Peyer's patch (tissue), 4 donors: ENCODE results near the gene ZXDC.

Experiments
- CTCF ChIP-seq, 6 experiments: fragments of 450-650 bp in 4 of 6; fragments of 200-600 bp in 2 of 6; sonication (generic) in 1 of 6; IDR thresholded peaks; one replicate each; pipeline ENCODE4 v1.5.1; 2017 to 2019; ENCODE audit warnings: antibody characterized with exemption in 6 of 6, mild to moderate bottlenecking in 3 of 6, moderate library complexity in 1 of 6
- POLR2A ChIP-seq, 2 donors: fragments of 450-650 bp; IDR thresholded peaks; one replicate each; pipeline ENCODE4 v1.5.1; 2017; ENCODE audit warnings: antibody characterized with exemption in 2 of 2, mild to moderate bottlenecking in 2 of 2, moderate library complexity in 2 of 2

- TF ChIP-seq CTCF (IDR thresholded peaks at IDR 0.05) (no peak), POLR2A (IDR thresholded peaks at IDR 0.05) (no peak)
These were observed 17.4 kb upstream of the ZXDC start for GRCh38 chr3:126493051-126493450.
